Cardiac muscle cell (in vitro differentiated cells and primary cell): ENCODE results near the gene C10orf105. TPM values are rescaled to one million over a fixed set of nuclear protein-coding genes. Genes with fewer than 3 reads are reported as not detected.

Source experiments
- DNase-seq, 2 donors: peaks; one replicate each; pipeline versions ENCODE4 v3.0.0 to v3.0.0-alpha.2; 2010 to 2017; ENCODE audit warnings: low read depth in 1 of 2, low spot score in 1 of 2
- H3K27ac ChIP-seq: fragments of 200-600 bp; sonication (generic); 2 replicates; pipeline ENCODE4 v1.5.1; 2016
- H3K27me3 ChIP-seq: fragments of 200-600 bp; sonication (generic); 2 replicates; pipeline ENCODE4 v1.6.0; 2016; ENCODE audit warnings: control low read depth
- H3K36me3 ChIP-seq: fragments of 200-600 bp; sonication (generic); 2 replicates; pipeline ENCODE4 v1.5.1; 2016; ENCODE audit warnings: control low read depth
- H3K4me1 ChIP-seq: fragments of 200-600 bp; sonication (generic); 2 replicates; pipeline ENCODE4 v1.8.1; 2017; ENCODE audit warnings: low read depth, mild to moderate bottlenecking, mixed run types
- H3K4me3 ChIP-seq: fragments of 200-600 bp; sonication (generic); 2 replicates; pipeline ENCODE4 v1.5.1; 2016; ENCODE audit warnings: mild to moderate bottlenecking
- H3K9me3 ChIP-seq: fragments of 200-600 bp; sonication (generic); 2 replicates; pipeline ENCODE4 v1.5.1; 2017; ENCODE audit warnings: low read depth, mild to moderate bottlenecking, control low read depth
- polyA plus RNA-seq: library from polyadenylated mRNA; unstranded; fragments of >200 nt; fragmentation: Nextera tagmentation; extraction: Ambion mirVana; gene quantifications from 2 replicates; pipeline ENCODE4 v1.2.1, GENCODE V29; 2016
- total RNA-seq: library from RNA; depleted of rRNA; stranded (reverse); fragments of >200 nt; gene quantifications from 2 replicates; pipeline ENCODE4 v1.2.3, GENCODE V29; 2016
- TF ChIP-seq, protein P1 (sequence below): IDR thresholded peaks from 2 replicates; pipeline ENCODE4 v1.5.1; 2012; ENCODE audit warnings: low read depth, mild to moderate bottlenecking, low read length

C10orf105 gene, protein sequence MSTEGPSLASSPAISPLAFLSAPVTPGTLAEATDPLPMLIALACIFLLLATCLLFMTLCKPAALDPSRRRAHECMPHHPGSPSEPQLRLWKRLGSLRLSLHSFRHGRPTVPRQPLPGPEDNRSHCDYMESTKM
- total RNA-seq (0.03 TPM in 1 of 2 replicates, not detected in the other), polyA plus RNA-seq (0.85 TPM in 1 of 2 replicates, not detected in the other)

GRCh38 chr10:71719464-71720201 lies at the start of gene C10orf105:
C10orf105 (minus strand) TSS chr10:71719778; CDS start chr10:71716337, 3,441 bp downstream.
- TF ChIP-seq, protein P1, sequence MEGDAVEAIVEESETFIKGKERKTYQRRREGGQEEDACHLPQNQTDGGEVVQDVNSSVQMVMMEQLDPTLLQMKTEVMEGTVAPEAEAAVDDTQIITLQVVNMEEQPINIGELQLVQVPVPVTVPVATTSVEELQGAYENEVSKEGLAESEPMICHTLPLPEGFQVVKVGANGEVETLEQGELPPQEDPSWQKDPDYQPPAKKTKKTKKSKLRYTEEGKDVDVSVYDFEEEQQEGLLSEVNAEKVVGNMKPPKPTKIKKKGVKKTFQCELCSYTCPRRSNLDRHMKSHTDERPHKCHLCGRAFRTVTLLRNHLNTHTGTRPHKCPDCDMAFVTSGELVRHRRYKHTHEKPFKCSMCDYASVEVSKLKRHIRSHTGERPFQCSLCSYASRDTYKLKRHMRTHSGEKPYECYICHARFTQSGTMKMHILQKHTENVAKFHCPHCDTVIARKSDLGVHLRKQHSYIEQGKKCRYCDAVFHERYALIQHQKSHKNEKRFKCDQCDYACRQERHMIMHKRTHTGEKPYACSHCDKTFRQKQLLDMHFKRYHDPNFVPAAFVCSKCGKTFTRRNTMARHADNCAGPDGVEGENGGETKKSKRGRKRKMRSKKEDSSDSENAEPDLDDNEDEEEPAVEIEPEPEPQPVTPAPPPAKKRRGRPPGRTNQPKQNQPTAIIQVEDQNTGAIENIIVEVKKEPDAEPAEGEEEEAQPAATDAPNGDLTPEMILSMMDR: no peak
- Histone ChIP-seq H3K4me1 (peaks cover 4% of the 10 kb centered on the region), H3K36me3 (no peaks in the 10 kb centered on the region), H3K9me3 (no peaks in the 10 kb centered on the region), H3K27ac (no peak within 1 kb of the TSS), H3K4me3 (no peak within 1 kb of the TSS), H3K27me3 (no peaks in the 10 kb centered on the region)
- peak in 1 of 2 donors; percentile 41 for DNase-seq

GRCh38 chr10:71767420-71768035 lies 48.0 kb upstream of the C10orf105 start:
- no peak overlapping the region for H3K27ac ChIP-seq
- H3K36me3 ChIP-seq: no peaks in the 10 kb centered on the region
- H3K27me3 ChIP-seq: peaks cover 12% of the 10 kb centered on the region
- TF ChIP-seq, protein P1: no peak
- H3K4me1 ChIP-seq: no peaks in the 10 kb centered on the region
- DNase-seq: peak in 1 of 2 donors; percentile 74
- no peaks in the 10 kb centered on the region for H3K9me3 ChIP-seq
- no peak overlapping the region for H3K4me3 ChIP-seq

DNA sequence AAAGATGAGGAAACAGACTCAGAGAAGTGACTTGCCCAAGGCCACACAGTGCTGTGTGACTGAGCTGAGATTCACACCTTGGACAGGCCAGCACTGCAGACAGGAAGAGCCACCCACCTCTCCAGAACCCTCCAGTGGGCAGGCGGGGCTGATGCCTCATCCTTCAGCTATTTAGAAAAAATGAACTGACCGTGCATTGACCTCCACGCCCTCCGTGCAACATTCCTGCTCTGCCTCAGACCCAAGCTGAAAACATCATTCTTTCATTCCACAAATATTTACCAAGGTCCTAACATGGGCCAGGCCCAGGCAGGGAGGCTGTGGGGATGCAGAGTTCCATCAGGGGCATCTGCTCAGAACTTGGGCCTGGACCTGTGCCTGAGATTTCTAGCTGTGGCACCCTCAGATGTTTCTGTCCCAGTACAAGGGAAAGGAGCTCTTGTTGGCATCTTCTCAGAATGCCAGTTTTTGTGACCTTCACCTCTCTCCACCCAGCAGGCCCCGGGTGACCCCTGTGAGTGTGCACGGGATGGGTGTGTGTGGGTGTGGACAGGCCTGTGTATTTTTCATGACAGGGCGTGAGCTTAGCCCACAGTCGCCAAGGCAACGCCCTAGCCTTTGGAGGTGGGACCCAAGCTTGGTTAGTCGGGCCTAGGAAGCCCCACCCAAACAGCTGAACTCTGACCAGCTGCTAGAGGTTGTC lies 47.3 kb upstream of the C10orf105 start:
- no peak overlapping the region for H3K4me3 ChIP-seq
- no peak overlapping the region for H3K27ac ChIP-seq
- no peaks in the 10 kb centered on the region for H3K4me1 ChIP-seq
- TF ChIP-seq, protein P1: no peak
- H3K9me3 ChIP-seq: no peaks in the 10 kb centered on the region
- no peaks in the 10 kb centered on the region for H3K36me3 ChIP-seq
- peak in 1 of 2 donors; percentile 96 for DNase-seq
- peaks cover 6% of the 10 kb centered on the region for H3K27me3 ChIP-seq

GRCh38 chr10:71765906-71766716 lies 46.5 kb upstream of the C10orf105 start:
- Histone ChIP-seq H3K27ac (no peak overlapping the region), H3K27me3 (no peaks in the 10 kb centered on the region), H3K9me3 (no peaks in the 10 kb centered on the region), H3K4me1 (no peaks in the 10 kb centered on the region), H3K36me3 (no peaks in the 10 kb centered on the region), H3K4me3 (no peak overlapping the region)
- TF ChIP-seq, protein P1: no peak
- no peak for DNase-seq
